Measurements from ENCODE around the gene PYGB. TPM values are rescaled to one million over a fixed set of nuclear protein-coding genes. Genes with fewer than 3 reads are reported as not detected.
A peak's percentile ranks its signal among the peaks of the same experiment; 100 is the strongest.

PYGB gene
- total RNA-seq, 1 experiment from 2014 or later = 192 TPM

- Histone ChIP-seq H3K9me3 (replicated peaks) (no peaks in the 10 kb centered on the region), H3K4me1 (replicated peaks) (no peaks in the 10 kb centered on the region), H3K36me3 (peaks cover 80% of the 10 kb centered on the region), H3K27me3 (replicated peaks) (no peaks in the 10 kb centered on the region), H3K27ac (no peak overlapping the region), H3K4me3 (no peak overlapping the region)
- DNase-seq (ENCODE audit: low read depth in 1 of 2, low spot score in 2 of 2) = no peak
These were observed 21.4 kb downstream of the PYGB start for GRCh38 chr20:25269057-25269832.

GRCh38 chr20:25269833-25270170, 21.9 kb downstream of the PYGB start:
- peaks cover 80% of the 10 kb centered on the region for H3K36me3 ChIP-seq
- no peak overlapping the region for H3K4me3 ChIP-seq
- H3K9me3 ChIP-seq (replicated peaks) = no peaks in the 10 kb centered on the region
- no peak overlapping the region for H3K27ac ChIP-seq
- DNase-seq (ENCODE audit: low read depth in 1 of 2, low spot score in 2 of 2) = no peak
- H3K27me3 ChIP-seq (replicated peaks) = no peaks in the 10 kb centered on the region
- no peaks in the 10 kb centered on the region for H3K4me1 ChIP-seq (replicated peaks)

DNA sequence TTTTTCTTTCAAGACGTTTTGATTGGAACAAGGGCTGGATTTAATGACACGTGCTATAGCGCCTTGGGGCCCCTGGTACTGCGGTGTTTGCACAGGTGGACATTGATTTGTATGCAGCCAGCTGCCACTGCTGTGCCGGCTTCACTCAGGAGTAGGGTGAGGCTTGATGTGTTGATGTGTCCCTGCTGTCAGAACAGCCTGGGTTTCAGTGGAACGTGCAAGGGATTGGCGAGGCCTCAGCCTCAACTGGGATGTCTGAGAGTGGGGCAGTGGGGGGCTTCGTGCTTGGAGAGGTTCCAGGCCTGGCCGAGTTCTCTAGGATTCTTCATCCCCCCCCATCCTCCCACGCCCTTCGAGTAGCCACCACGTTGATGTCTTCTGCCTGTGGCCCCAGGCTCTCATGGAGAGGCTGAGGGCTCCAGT, 23.0 kb downstream of the PYGB start:
- peaks cover 85% of the 10 kb centered on the region for H3K36me3 ChIP-seq

GRCh38 chr20:25271486-25272222, 23.8 kb downstream of the PYGB start:
- no peak for DNase-seq (ENCODE audit: low read depth in 1 of 2, low spot score in 2 of 2)
- Histone ChIP-seq H3K27me3 (replicated peaks) (no peaks in the 10 kb centered on the region), H3K27ac (no peak overlapping the region), H3K4me1 (replicated peaks) (no peaks in the 10 kb centered on the region), H3K4me3 (no peak overlapping the region), H3K9me3 (replicated peaks) (no peaks in the 10 kb centered on the region), H3K36me3 (peaks cover 89% of the 10 kb centered on the region)

More for the DNA sequence above, 23.0 kb downstream of the PYGB start:
- no peak for DNase-seq (ENCODE audit: low read depth in 1 of 2, low spot score in 2 of 2)
- H3K27ac ChIP-seq = no peak overlapping the region
- no peaks in the 10 kb centered on the region for H3K27me3 ChIP-seq (replicated peaks)
- H3K4me3 ChIP-seq = no peak overlapping the region
- H3K4me1 ChIP-seq (replicated peaks) = no peaks in the 10 kb centered on the region
- H3K9me3 ChIP-seq (replicated peaks) = no peaks in the 10 kb centered on the region

DNA sequence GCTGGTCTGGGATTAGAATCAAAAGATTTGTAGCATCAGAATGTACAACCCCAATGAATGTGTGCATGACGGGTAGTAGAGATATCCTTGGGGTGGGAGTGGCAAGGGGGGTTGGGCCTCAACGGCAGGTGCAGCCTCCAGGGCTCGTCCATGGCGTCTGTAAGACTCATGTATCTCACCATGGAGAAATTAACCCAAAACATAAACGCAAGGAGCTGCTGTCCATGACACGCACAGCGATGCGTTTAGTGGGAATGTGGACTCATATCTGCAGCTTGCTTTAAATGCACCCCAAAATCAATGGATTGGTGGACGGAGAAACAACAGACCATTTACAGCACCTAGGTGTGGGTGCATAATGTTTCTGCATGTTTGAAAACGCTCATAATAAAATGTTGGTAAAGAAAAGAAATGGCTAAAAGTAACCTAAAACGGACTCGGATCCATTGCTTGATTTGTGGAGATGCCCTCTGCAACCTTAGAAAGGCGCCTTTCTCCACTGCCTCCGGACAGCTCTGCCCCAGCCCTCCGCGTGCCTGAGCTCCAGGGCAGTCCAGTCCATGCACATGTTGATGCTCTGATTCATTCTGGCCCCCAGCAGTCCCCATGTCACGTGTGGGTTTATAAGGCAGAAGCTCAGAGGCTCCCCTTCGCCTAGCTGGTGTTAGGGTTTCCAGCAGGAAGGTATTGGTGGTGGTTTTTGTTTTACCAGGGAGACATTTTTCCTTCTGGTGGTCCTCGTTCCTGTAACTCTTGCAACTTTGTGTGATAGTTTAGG, 24.5 kb downstream of the PYGB start:
- Histone ChIP-seq H3K27ac (no peak overlapping the region), H3K36me3 (peaks cover 89% of the 10 kb centered on the region), H3K4me3 (no peak overlapping the region), H3K9me3 (replicated peaks) (no peaks in the 10 kb centered on the region), H3K27me3 (replicated peaks) (no peaks in the 10 kb centered on the region), H3K4me1 (replicated peaks) (no peaks in the 10 kb centered on the region)
- no peak for DNase-seq (ENCODE audit: low read depth in 1 of 2, low spot score in 2 of 2)

DNA sequence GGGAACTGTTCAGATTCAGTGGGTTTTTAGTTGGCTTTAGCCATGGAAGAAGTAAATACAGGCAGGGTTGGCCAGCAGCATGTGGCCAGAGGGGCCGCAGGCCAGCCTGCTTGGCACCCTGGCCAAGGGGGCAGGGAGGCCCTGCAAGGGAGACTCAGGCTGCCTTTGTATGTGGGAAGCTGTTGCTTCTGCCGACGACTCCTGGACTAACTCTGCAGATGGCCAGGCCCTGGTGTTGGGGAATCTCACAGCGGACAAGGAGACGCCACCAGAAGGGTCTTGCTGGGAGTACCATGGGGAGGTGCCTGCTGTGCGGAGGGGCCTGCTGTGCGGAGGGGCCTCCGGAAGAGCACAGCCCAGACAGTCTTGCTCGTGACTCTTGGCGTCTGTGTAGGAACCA, 25.2 kb downstream of the PYGB start:
- Histone ChIP-seq H3K4me1 (replicated peaks) (no peaks in the 10 kb centered on the region), H3K27me3 (replicated peaks) (no peaks in the 10 kb centered on the region), H3K9me3 (replicated peaks) (no peaks in the 10 kb centered on the region), H3K36me3 (peaks cover 94% of the 10 kb centered on the region), H3K4me3 (no peak overlapping the region), H3K27ac (no peak overlapping the region)
- DNase-seq (ENCODE audit: low read depth in 1 of 2, low spot score in 2 of 2) = no peak

GRCh38 chr20:25273541-25274358, 25.9 kb downstream of the PYGB start:
- Histone ChIP-seq H3K36me3 (peaks cover 97% of the 10 kb centered on the region), H3K27me3 (replicated peaks) (no peaks in the 10 kb centered on the region), H3K9me3 (replicated peaks) (no peaks in the 10 kb centered on the region), H3K4me3 (no peak overlapping the region), H3K4me1 (replicated peaks) (no peaks in the 10 kb centered on the region), H3K27ac (no peak overlapping the region)
- no peak for DNase-seq (ENCODE audit: low read depth in 1 of 2, low spot score in 2 of 2)

DNA sequence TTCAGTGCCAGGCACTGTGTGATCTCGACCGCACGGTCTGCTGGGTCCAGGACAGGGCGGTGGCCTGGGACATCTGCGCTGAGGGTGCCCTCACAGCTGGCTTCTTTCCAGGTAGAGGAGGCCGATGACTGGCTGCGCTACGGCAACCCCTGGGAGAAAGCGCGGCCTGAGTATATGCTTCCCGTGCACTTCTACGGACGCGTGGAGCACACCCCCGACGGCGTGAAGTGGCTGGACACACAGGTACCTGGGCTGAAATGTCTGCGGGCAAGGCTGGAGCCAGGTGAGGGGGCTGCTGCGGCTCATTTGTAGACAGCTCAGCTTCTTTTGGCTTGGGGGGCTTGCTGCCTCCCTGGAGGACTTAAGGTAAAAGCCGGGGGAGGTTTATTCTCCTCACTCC, 26.6 kb downstream of the PYGB start:
- peak in 1 of 2 experiments; percentile 40 for DNase-seq (ENCODE audit: low read depth in 1 of 2, low spot score in 2 of 2)
- no peaks in the 10 kb centered on the region for H3K9me3 ChIP-seq (replicated peaks)
- H3K27me3 ChIP-seq (replicated peaks) = no peaks in the 10 kb centered on the region
- H3K4me1 ChIP-seq (replicated peaks) = no peaks in the 10 kb centered on the region
- H3K27ac ChIP-seq = no peak overlapping the region
- H3K36me3 ChIP-seq = peaks cover 97% of the 10 kb centered on the region
- no peak overlapping the region for H3K4me3 ChIP-seq

GRCh38 chr20:25274891-25275812, 27.3 kb downstream of the PYGB start:
- no peak overlapping the region for H3K4me3 ChIP-seq
- H3K4me1 ChIP-seq (replicated peaks) = no peaks in the 10 kb centered on the region
- peaks cover 100% of the 10 kb centered on the region for H3K36me3 ChIP-seq
- H3K27me3 ChIP-seq (replicated peaks) = no peaks in the 10 kb centered on the region
- peak in 1 of 2 experiments; percentile 39 for DNase-seq (ENCODE audit: low read depth in 1 of 2, low spot score in 2 of 2)
- no peaks in the 10 kb centered on the region for H3K9me3 ChIP-seq (replicated peaks)
- no peak overlapping the region for H3K27ac ChIP-seq

- H3K27me3 ChIP-seq (replicated peaks) = no peaks in the 10 kb centered on the region
- H3K27ac ChIP-seq = no peak overlapping the region
- peaks cover 100% of the 10 kb centered on the region for H3K36me3 ChIP-seq
- no peaks in the 10 kb centered on the region for H3K4me1 ChIP-seq (replicated peaks)
- no peaks in the 10 kb centered on the region for H3K9me3 ChIP-seq (replicated peaks)
- H3K4me3 ChIP-seq = no peak overlapping the region
- peak in 1 of 2 experiments; percentile 36 for DNase-seq (ENCODE audit: low read depth in 1 of 2, low spot score in 2 of 2)
These were observed 28.1 kb downstream of the PYGB start for GRCh38 chr20:25275813-25276532.

GRCh38 chr20:25276533-25277050, 28.7 kb downstream of the PYGB start:
- Histone ChIP-seq H3K4me3 (no peak overlapping the region), H3K4me1 (replicated peaks) (no peaks in the 10 kb centered on the region), H3K9me3 (replicated peaks) (no peaks in the 10 kb centered on the region), H3K27me3 (replicated peaks) (no peaks in the 10 kb centered on the region), H3K27ac (no peak overlapping the region), H3K36me3 (peaks cover 100% of the 10 kb centered on the region)
- DNase-seq (ENCODE audit: low read depth in 1 of 2, low spot score in 2 of 2) = peak in 1 of 2 experiments; percentile 39

Data from SJSA1 (cell line).